Peyer's patch (tissue), 4 donors: Measurements from ENCODE around the gene MAD1L1. TPM values are rescaled to one million over a fixed set of nuclear protein-coding genes. Genes with fewer than 3 reads are reported as not detected.

Experiments used
- DNase-seq, 3 donors: peaks; one replicate each; pipeline ENCODE4 v3.0.0-alpha.2; 2017 to 2019
- H3K27ac ChIP-seq, 4 donors: fragments of 200-600 bp; sonication (generic); one replicate each; pipeline ENCODE4 v1.5.1; 2016 to 2019
- H3K27me3 ChIP-seq, 2 donors: fragments of 200-600 bp; sonication (generic); one replicate each; pipeline ENCODE4 v1.5.1; 2019
- H3K36me3 ChIP-seq, 3 donors: fragments of 200-600 bp; sonication (generic); one replicate each; pipeline ENCODE4 v1.5.1; 2016 to 2019
- H3K4me1 ChIP-seq, 4 donors: fragments of 200-600 bp; sonication (generic); one replicate each; pipeline ENCODE4 v1.5.1; 2016 to 2019
- H3K4me3 ChIP-seq, 4 donors: fragments of 200-600 bp; sonication (generic); 1 replicate in 3 of 4; 2 replicates in 1 of 4; pipeline ENCODE4 v1.5.1; 2016 to 2019; ENCODE audit warnings: mild to moderate bottlenecking in 1 of 4
- H3K9me3 ChIP-seq, 4 donors: fragments of 200-600 bp; sonication (generic); one replicate each; pipeline ENCODE4 v1.5.1; 2016 to 2019; ENCODE audit warnings: mild to moderate bottlenecking in 1 of 4
- POLR2A ChIP-seq, 2 donors: fragments of 450-650 bp; IDR thresholded peaks; one replicate each; pipeline ENCODE4 v1.5.1; 2017; ENCODE audit warnings: antibody characterized with exemption in 2 of 2, mild to moderate bottlenecking in 2 of 2, moderate library complexity in 2 of 2
- total RNA-seq, 4 donors: library from RNA; depleted of rRNA; stranded (reverse); fragments of >200 nt; gene quantifications; one replicate each; pipeline ENCODE4 v1.1.0, GENCODE V29; 2016
- TF ChIP-seq, protein P1 (sequence below), 6 experiments: fragments of 450-650 bp in 4 of 6; fragments of 200-600 bp in 2 of 6; sonication (generic) in 1 of 6; IDR thresholded peaks; one replicate each; pipeline ENCODE4 v1.5.1; 2017 to 2019; ENCODE audit warnings: antibody characterized with exemption in 6 of 6, mild to moderate bottlenecking in 3 of 6, moderate library complexity in 1 of 6

MAD1L1 gene
- total RNA-seq, 4 donors from 2014 or later, result 43.9 to 417 (median 59.1) TPM

DNA sequence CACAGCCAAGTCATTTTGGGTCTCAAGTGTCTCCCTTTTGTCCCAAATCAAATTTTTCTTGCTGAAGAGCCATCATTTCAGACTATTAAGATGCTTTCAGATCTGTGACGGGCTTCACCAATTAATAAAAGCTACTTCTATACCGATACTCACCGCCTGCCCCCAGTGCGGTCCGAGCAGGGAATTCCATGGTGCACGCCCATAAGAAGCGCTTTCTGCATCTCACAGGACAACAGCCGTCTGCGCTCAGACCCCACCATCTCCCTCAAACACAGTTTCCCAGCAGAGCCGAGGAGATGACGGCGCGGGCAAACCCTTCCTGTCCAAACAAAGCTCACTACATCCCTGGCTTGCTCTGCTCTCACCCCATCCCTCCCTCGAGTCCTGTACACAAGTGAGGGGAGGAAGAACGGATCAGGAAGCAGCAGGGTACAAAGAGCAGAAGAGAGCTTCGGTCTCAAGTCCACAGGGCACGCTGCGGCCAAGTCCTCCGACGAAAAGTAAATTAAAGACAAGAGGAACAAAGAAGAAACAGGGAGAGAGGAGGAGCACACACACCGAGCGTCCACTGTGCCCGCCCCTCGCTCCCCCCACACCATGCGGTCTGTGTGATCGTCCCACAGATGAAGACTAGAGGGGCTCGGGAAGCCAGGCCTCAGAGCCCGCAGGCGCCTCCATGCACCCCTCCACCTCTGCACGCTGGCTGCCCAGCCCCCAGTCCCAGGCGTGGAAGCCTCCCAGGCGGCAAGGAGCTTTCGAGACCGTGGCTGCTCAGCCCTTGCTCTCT lies 121.9 kb downstream of the MAD1L1 start:
- DNase-seq, result peak in 2 of 3 donors; percentile 56 to 63
- Histone ChIP-seq H3K27ac (peak overlapping the region in 2 of 4 donors; percentile 31 to 57), H3K4me3 (peak overlapping the region in 1 of 4 donors; percentile 29), H3K9me3 (no peaks in the 10 kb centered on the region), H3K27me3 (no peaks in the 10 kb centered on the region), H3K36me3 (no peaks in the 10 kb centered on the region), H3K4me1 (peaks cover 0 to 19% (median 0%) of the 10 kb centered on the region in 4 donors)
- no peak for TF ChIP-seq POLR2A (IDR thresholded peaks at IDR 0.05)
- TF ChIP-seq, protein P1, sequence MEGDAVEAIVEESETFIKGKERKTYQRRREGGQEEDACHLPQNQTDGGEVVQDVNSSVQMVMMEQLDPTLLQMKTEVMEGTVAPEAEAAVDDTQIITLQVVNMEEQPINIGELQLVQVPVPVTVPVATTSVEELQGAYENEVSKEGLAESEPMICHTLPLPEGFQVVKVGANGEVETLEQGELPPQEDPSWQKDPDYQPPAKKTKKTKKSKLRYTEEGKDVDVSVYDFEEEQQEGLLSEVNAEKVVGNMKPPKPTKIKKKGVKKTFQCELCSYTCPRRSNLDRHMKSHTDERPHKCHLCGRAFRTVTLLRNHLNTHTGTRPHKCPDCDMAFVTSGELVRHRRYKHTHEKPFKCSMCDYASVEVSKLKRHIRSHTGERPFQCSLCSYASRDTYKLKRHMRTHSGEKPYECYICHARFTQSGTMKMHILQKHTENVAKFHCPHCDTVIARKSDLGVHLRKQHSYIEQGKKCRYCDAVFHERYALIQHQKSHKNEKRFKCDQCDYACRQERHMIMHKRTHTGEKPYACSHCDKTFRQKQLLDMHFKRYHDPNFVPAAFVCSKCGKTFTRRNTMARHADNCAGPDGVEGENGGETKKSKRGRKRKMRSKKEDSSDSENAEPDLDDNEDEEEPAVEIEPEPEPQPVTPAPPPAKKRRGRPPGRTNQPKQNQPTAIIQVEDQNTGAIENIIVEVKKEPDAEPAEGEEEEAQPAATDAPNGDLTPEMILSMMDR (IDR thresholded peaks at IDR 0.05), result no peak

DNA sequence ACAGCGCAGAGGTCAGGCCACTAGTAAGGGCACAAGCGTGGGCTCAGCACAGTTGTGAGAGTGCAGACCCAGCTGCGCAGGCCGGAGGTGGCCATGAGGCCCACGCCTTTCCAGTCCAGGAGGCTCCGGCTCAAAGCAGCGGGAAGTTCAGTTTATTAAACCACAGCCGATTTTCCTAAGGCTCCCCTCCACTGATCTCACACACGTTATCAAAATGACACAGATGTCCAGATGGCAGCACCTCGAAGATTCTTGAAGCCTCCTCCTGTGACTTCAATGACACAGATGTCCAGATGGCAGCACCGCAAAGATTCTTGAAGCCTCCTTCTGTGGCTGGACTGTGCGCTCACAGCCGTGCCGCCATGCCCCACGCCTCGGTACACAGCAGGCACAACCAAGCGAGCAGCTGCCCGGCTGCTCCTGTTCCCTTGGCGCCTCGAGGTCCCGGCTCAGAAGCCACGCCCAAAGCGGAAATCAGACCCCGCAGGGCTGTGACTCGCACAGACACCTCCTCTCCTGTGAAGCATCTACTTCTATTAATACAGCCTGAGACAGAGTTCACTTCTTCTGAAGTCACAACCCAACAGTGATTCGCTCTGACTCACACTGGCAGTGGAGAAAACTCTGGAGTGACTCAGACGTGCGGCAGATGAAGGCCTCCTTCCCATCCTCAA lies 122.7 kb downstream of the MAD1L1 start:
- Histone ChIP-seq H3K36me3 (no peaks in the 10 kb centered on the region), H3K27me3 (no peaks in the 10 kb centered on the region), H3K4me1 (peaks cover 0 to 17% (median 0%) of the 10 kb centered on the region in 4 donors), H3K27ac (peak overlapping the region in 2 of 4 donors; percentile 31 to 57), H3K4me3 (no peak overlapping the region), H3K9me3 (no peaks in the 10 kb centered on the region)
- TF ChIP-seq, protein P1 (IDR thresholded peaks at IDR 0.05), result no peak
- no peak for TF ChIP-seq POLR2A (IDR thresholded peaks at IDR 0.05)
- peak; percentile 30 to 75 (median 60) for DNase-seq

DNA sequence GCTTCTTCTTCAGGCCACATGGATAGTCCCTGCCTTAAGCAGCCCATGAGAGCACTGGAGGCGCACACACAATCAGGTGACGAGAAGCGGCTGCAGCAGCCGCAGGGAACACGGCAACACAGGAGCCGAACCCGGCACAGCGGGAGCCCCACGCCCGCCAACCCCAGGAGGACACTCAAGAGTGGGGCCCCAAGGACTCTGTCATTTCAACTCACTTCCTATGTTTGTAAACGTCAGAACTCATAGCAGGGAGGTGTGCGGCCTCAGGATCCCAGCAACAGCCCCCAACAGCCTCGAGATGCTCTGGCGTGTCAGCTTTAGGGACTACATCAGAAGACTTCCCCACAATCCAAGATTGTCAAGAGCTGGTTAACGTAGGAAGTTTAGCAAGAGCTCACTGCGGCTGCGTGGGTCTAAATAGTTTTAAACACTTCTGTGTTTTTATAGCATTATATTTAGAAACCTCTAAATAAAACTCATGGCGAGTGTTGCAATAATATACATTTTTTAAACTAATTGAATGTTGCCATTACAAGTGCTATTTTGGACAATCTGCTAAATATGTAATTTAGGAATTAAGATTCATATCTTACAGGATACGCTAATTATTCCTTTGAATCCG lies 123.4 kb downstream of the MAD1L1 start:
- Histone ChIP-seq H3K27ac (no peak overlapping the region), H3K36me3 (no peaks in the 10 kb centered on the region), H3K4me3 (no peak overlapping the region), H3K9me3 (no peaks in the 10 kb centered on the region), H3K27me3 (no peaks in the 10 kb centered on the region), H3K4me1 (peaks cover 0 to 21% (median 0%) of the 10 kb centered on the region in 4 donors)
- no peak for DNase-seq
- TF ChIP-seq, protein P1 (IDR thresholded peaks at IDR 0.05), result no peak
- TF ChIP-seq POLR2A (IDR thresholded peaks at IDR 0.05), result no peak

GRCh38 chr7:2108501-2109250 lies 124.1 kb downstream of the MAD1L1 start:
- no peak overlapping the region for H3K27ac ChIP-seq
- TF ChIP-seq, protein P1 (IDR thresholded peaks at IDR 0.05), result no peak
- TF ChIP-seq POLR2A (IDR thresholded peaks at IDR 0.05), result no peak
- no peaks in the 10 kb centered on the region for H3K27me3 ChIP-seq
- peaks cover 0 to 28% (median 0%) of the 10 kb centered on the region in 4 donors for H3K4me1 ChIP-seq
- no peaks in the 10 kb centered on the region for H3K9me3 ChIP-seq
- DNase-seq, result no peak
- no peak overlapping the region for H3K4me3 ChIP-seq
- H3K36me3 ChIP-seq, result no peaks in the 10 kb centered on the region

GRCh38 chr7:2108071-2108455 lies 124.7 kb downstream of the MAD1L1 start:
- TF ChIP-seq, protein P1 (IDR thresholded peaks at IDR 0.05), result no peak
- TF ChIP-seq POLR2A (IDR thresholded peaks at IDR 0.05), result no peak
- H3K36me3 ChIP-seq, result no peaks in the 10 kb centered on the region
- H3K9me3 ChIP-seq, result no peaks in the 10 kb centered on the region
- peaks cover 0 to 32% (median 0%) of the 10 kb centered on the region in 4 donors for H3K4me1 ChIP-seq
- no peak overlapping the region for H3K27ac ChIP-seq
- H3K27me3 ChIP-seq, result no peaks in the 10 kb centered on the region
- no peak for DNase-seq
- no peak overlapping the region for H3K4me3 ChIP-seq
